ENCODE measurements around the gene NFKB1. TPM values are rescaled to one million over a fixed set of nuclear protein-coding genes. Genes with fewer than 3 reads are reported as not detected.
A peak's percentile ranks its signal among the peaks of the same experiment; 100 is the strongest.

Gene NFKB1
- total and polyA plus RNA-seq, 8 donors: 9.6 to 36.5 (median 21.2) TPM

DNA sequence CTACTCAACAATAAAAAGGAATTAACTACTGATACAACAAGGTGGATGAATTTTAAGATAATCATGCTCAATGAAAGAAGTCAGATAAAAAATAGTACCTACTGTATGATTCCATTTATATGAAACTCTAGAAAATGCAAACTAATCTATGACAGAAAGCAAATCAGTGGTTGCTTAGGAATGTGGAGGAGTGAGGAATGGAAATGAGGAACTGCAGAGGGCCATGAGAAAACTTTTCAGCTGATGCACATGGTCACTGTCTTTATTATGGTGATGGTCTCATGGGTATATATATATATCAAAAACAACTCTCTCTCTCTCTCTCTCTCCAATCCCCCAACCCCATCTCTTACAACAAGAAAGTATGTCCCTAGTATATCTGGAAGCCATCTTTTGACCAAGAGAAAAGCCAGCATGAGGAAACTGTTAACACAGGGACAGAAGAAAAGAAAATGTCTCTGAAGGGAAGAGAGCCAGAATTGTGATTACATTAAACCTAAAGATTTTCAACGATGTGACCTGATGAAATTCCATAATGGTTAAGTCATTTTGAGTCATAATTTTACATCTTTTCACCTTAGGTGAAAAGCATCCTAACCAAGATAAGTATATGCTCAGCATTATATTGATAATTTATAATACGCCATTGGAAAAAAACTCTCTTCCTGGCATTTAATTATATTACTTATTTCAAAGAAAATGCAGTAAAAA, 8.5 kb upstream of the NFKB1 start:
- Histone ChIP-seq H3K9me3 (no peaks in the 10 kb centered on the region), H3K27ac (no peak overlapping the region), H3K4me1 (peaks cover 0 to 19% (median 6%) of the 10 kb centered on the region in 4 donors), H3K36me3 (no peaks in the 10 kb centered on the region), H3K4me3 (no peak overlapping the region), H3K27me3 (no peaks in the 10 kb centered on the region)
- intact Hi-C loops (cut with DNase I; ENCODE audit: low total_unique reads): no loop called here
- TF ChIP-seq, protein P1, sequence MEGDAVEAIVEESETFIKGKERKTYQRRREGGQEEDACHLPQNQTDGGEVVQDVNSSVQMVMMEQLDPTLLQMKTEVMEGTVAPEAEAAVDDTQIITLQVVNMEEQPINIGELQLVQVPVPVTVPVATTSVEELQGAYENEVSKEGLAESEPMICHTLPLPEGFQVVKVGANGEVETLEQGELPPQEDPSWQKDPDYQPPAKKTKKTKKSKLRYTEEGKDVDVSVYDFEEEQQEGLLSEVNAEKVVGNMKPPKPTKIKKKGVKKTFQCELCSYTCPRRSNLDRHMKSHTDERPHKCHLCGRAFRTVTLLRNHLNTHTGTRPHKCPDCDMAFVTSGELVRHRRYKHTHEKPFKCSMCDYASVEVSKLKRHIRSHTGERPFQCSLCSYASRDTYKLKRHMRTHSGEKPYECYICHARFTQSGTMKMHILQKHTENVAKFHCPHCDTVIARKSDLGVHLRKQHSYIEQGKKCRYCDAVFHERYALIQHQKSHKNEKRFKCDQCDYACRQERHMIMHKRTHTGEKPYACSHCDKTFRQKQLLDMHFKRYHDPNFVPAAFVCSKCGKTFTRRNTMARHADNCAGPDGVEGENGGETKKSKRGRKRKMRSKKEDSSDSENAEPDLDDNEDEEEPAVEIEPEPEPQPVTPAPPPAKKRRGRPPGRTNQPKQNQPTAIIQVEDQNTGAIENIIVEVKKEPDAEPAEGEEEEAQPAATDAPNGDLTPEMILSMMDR (IDR thresholded peaks at IDR 0.05): no peak
- TF ChIP-seq EP300 (IDR thresholded peaks at IDR 0.05) (no peak), POLR2A (IDR thresholded peaks at IDR 0.05) (no peak), POLR2AphosphoS5 (IDR thresholded peaks at IDR 0.05) (no peak)
- DNase-seq: no peak
- 61 to 76% (median 69%) methylated on average over 2 of the region's 2 CpGs for WGBS, 5 donors

- intact Hi-C loops (cut with DNase I; ENCODE audit: low total_unique reads): no loop called here
- TF ChIP-seq EP300 (IDR thresholded peaks at IDR 0.05) (no peak), POLR2AphosphoS5 (IDR thresholded peaks at IDR 0.05) (no peak), POLR2A (IDR thresholded peaks at IDR 0.05) (no peak)
- TF ChIP-seq, protein P1 (IDR thresholded peaks at IDR 0.05): no peak
Measured at GRCh38 chr4:102493257-102493656, 7.9 kb upstream of the NFKB1 start.

GRCh38 chr4:102493794-102494193, 7.4 kb upstream of the NFKB1 start:
- 22 to 41% (median 38%) methylated on average over 1 of the region's 1 CpG for WGBS, 5 donors
- intact Hi-C loops (cut with DNase I; ENCODE audit: low total_unique reads): no loop called here
- peak; percentile 37 to 40 for DNase-seq
- Histone ChIP-seq H3K9me3 (no peaks in the 10 kb centered on the region), H3K27me3 (no peaks in the 10 kb centered on the region), H3K36me3 (no peaks in the 10 kb centered on the region), H3K4me3 (no peak overlapping the region), H3K27ac (peak overlapping the region in 1 of 5 donors; percentile 54), H3K4me1 (peaks cover 0 to 19% (median 6%) of the 10 kb centered on the region in 4 donors)
- TF ChIP-seq POLR2AphosphoS5 (IDR thresholded peaks at IDR 0.05): no peak

More at GRCh38 chr4:102493257-102493656, 7.9 kb upstream of the NFKB1 start:
- DNase-seq: no peak
- 38 to 70% (median 57%) methylated on average over 1 of the region's 1 CpG for WGBS, 5 donors
- peaks cover 0 to 19% (median 6%) of the 10 kb centered on the region in 4 donors for H3K4me1 ChIP-seq
- H3K4me3 ChIP-seq: no peak overlapping the region
- peak overlapping the region in 1 of 5 donors; percentile 54 for H3K27ac ChIP-seq
- no peaks in the 10 kb centered on the region for H3K36me3 ChIP-seq
- H3K27me3 ChIP-seq: no peaks in the 10 kb centered on the region
- no peaks in the 10 kb centered on the region for H3K9me3 ChIP-seq

- no peak overlapping the region for H3K4me3 ChIP-seq
- no peaks in the 10 kb centered on the region for H3K36me3 ChIP-seq
- no peaks in the 10 kb centered on the region for H3K9me3 ChIP-seq
- TF ChIP-seq, protein P1 (IDR thresholded peaks at IDR 0.05): no peak
- no peak for TF ChIP-seq POLR2A (IDR thresholded peaks at IDR 0.05)
- no peak for TF ChIP-seq EP300 (IDR thresholded peaks at IDR 0.05)
- no peak for TF ChIP-seq POLR2AphosphoS5 (IDR thresholded peaks at IDR 0.05)
- peaks cover 0 to 20% (median 8%) of the 10 kb centered on the region in 4 donors for H3K4me1 ChIP-seq
- H3K27me3 ChIP-seq: no peaks in the 10 kb centered on the region
- no peak for DNase-seq
- 68 to 92% (median 89%) methylated on average over 1 of the region's 1 CpG for WGBS, 5 donors
- no peak overlapping the region for H3K27ac ChIP-seq
- intact Hi-C loops (cut with DNase I; ENCODE audit: low total_unique reads): no loop called here
Measured at GRCh38 chr4:102494603-102495002, 6.6 kb upstream of the NFKB1 start.

GRCh38 chr4:102497986-102498385, 3.2 kb upstream of the NFKB1 start:
- intact Hi-C loops (cut with DNase I; ENCODE audit: low total_unique reads): no loop called here
- WGBS, 5 donors: 92 to 99% (median 96%) methylated on average over 2 of the region's 2 CpGs
- DNase-seq: no peak
- no peak for TF ChIP-seq POLR2AphosphoS5 (IDR thresholded peaks at IDR 0.05)
- TF ChIP-seq, protein P1 (IDR thresholded peaks at IDR 0.05): no peak
- no peak for TF ChIP-seq EP300 (IDR thresholded peaks at IDR 0.05)
- no peak for TF ChIP-seq POLR2A (IDR thresholded peaks at IDR 0.05)
- Histone ChIP-seq H3K9me3 (no peaks in the 10 kb centered on the region), H3K36me3 (no peaks in the 10 kb centered on the region), H3K27me3 (no peaks in the 10 kb centered on the region), H3K4me1 (peaks cover 10 to 38% (median 22%) of the 10 kb centered on the region in 4 donors), H3K27ac (no peak overlapping the region), H3K4me3 (no peak overlapping the region)
